Natural killer cell treated with Interleukin-12 subunit alpha and Interleukin-12 subunit beta and Interleukin-15 and Interleukin-18, amount 100 ng/mL, for 72 hours (primary cell): ENCODE measurements around the gene MMD. TPM values are rescaled to one million over a fixed set of nuclear protein-coding genes. Genes with fewer than 3 reads are reported as not detected.
"Not testable (repeated sequence)": the region's sequence is repeated elsewhere in the genome, so short reads cannot be mapped to it uniquely, and the experiment has no call there.

Experiments used
- ATAC-seq, 2 donors: fragments of 150-1000 bp; cut with Tn5 transposase in 1 of 2; sonication (Bioruptor Pico), chemical (Tn5 transposase) in 1 of 2; 2 replicates each; pipeline ENCODE4 v1.10.0; 2021
- DNase-seq: peaks from one replicate; pipeline ENCODE4 v3.0.0; 2022; ENCODE audit warnings: low spot score
- H3K27ac Mint-ChIP-seq, 2 donors: 1 replicate in 1 of 2; 2 replicates in 1 of 2; pipeline ENCODE4 v1.8.0; 2022; ENCODE audit warnings: mixed read lengths in 2 of 2, mild to moderate bottlenecking in 1 of 2, moderate library complexity in 1 of 2
- H3K27me3 Mint-ChIP-seq, 2 donors: 1 replicate in 1 of 2; 2 replicates in 1 of 2; pipeline ENCODE4 v1.8.0; 2022; ENCODE audit warnings: mixed read lengths in 2 of 2
- H3K36me3 Mint-ChIP-seq: one replicate; pipeline ENCODE4 v1.8.0; 2022; ENCODE audit warnings: mixed read lengths
- H3K4me1 Mint-ChIP-seq, 2 donors: 1 replicate in 1 of 2; 2 replicates in 1 of 2; pipeline ENCODE4 v1.8.0; 2022; ENCODE audit warnings: low read depth in 2 of 2, mixed read lengths in 2 of 2, mild to moderate bottlenecking in 1 of 2
- H3K4me3 Mint-ChIP-seq: one replicate; pipeline ENCODE4 v1.8.0; 2022; ENCODE audit warnings: mixed read lengths
- H3K9me3 Mint-ChIP-seq: 2 replicates; pipeline ENCODE4 v1.8.0; 2022; ENCODE audit warnings: mixed read lengths
- total RNA-seq, 2 donors: library from RNA; stranded (reverse); gene quantifications; one replicate each; pipeline ENCODE4 v1.2.3, GENCODE V29; 2022

The MMD gene
- total RNA-seq, 2 donors from 2014 or later = 26.1 to 27.2 TPM

GRCh38 chr17:55409030-55409800, 12.4 kb downstream of the MMD start:
- no peak overlapping the region for H3K27ac Mint-ChIP-seq
- no peaks in the 10 kb centered on the region for H3K9me3 Mint-ChIP-seq
- peaks cover 8 to 11% of the 10 kb centered on the region in 2 donors for H3K4me1 Mint-ChIP-seq
- DNase-seq (no peak), ATAC-seq (no peak)
- H3K27me3 Mint-ChIP-seq = no peaks in the 10 kb centered on the region
- H3K36me3 Mint-ChIP-seq = peaks cover 27% of the 10 kb centered on the region
- no peak overlapping the region for H3K4me3 Mint-ChIP-seq

DNA sequence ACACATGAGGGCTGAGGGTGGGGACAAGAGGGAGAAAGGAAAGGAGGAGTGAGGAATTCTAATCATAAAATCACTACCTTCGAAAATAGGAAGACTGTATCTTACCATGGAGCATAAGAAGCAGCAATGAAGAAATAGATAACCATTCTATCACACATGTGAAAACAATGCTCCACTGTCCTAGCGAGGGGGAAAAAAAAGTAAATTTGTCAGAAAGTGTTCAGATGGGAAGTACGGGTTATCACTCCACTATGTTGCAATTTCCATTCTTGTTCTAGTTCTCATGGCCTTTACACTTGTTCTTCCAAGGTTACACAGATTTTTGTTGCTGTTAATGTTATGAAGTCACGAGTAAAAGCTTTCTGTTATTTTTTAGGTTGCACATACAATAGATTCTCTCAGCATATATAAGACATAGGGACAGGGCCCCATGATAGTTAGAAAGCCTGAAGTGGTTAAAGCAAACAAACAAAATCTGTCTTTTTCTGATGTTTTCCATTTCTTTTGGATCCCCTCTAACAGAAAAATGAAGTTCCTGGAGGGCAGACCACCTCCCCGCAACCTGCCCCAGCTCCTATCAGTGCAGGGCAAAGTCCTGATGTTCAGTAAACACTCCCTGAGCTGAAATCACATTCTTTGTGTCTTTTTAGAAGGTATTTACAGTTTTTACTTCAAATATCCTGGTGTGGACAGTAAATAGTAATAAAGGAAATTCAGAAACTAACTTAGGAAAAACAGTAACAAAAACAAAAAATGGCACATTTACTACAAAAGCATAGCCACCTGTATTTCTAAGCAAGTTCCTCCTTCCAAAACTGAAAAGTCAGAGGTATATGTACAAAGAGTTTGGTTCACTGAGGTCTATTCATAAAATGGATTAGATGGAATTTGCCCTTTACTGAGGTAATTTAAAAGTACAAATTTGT, 13.7 kb downstream of the MMD start:
- ATAC-seq (no peak), DNase-seq (no peak)
- Mint-ChIP-seq H3K9me3 (no peaks in the 10 kb centered on the region), H3K4me1 (peaks cover 3 to 6% of the 10 kb centered on the region in 2 donors), H3K27me3 (no peaks in the 10 kb centered on the region), H3K4me3 (no peak overlapping the region), H3K27ac (no peak overlapping the region), H3K36me3 (peaks cover 32% of the 10 kb centered on the region)

- no peak overlapping the region for H3K27ac Mint-ChIP-seq
- DNase-seq (no peak), ATAC-seq (no peak)
- peaks cover 3 to 6% of the 10 kb centered on the region in 2 donors for H3K4me1 Mint-ChIP-seq
- no peak overlapping the region for H3K4me3 Mint-ChIP-seq
- H3K27me3 Mint-ChIP-seq = no peaks in the 10 kb centered on the region
- H3K9me3 Mint-ChIP-seq = no peaks in the 10 kb centered on the region
- peaks cover 32% of the 10 kb centered on the region for H3K36me3 Mint-ChIP-seq
Observed at GRCh38 chr17:55405600-55405999, 16.0 kb downstream of the MMD start.

DNA sequence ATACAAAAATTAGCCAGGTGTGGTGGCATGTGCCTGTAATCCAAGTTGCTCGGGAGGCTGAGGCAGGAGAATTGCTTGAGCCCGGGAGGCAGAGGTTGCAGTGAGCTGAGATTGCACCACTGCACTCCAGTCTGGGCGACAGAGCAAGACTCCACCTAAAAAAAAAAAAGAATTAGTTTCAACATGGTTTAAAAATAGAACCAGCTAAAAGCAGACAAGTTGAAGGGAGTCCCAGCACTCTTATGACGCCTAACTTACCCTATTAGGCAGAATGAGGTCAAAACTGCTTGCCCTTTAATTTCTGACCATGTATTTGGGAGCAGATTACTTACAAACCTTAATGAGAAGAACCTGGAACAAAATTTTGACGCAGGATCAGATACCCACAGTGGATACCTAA, 17.4 kb downstream of the MMD start:
- not testable (repeated sequence) for H3K4me3 Mint-ChIP-seq, H3K9me3 Mint-ChIP-seq, ATAC-seq, H3K27me3 Mint-ChIP-seq, H3K27ac Mint-ChIP-seq, H3K4me1 Mint-ChIP-seq, DNase-seq
- H3K36me3 Mint-ChIP-seq = peaks cover 35% of the 10 kb centered on the region

- peaks cover under 1 to 1% of the 10 kb centered on the region in 2 donors for H3K4me1 Mint-ChIP-seq
- H3K27ac Mint-ChIP-seq = no peak overlapping the region
- H3K4me3 Mint-ChIP-seq = no peak overlapping the region
- DNase-seq (no peak), ATAC-seq (no peak)
- H3K36me3 Mint-ChIP-seq = peaks cover 45% of the 10 kb centered on the region
- H3K9me3 Mint-ChIP-seq = no peaks in the 10 kb centered on the region
- H3K27me3 Mint-ChIP-seq = no peaks in the 10 kb centered on the region
Observed at GRCh38 chr17:55402374-55402773, 19.3 kb downstream of the MMD start.

DNA sequence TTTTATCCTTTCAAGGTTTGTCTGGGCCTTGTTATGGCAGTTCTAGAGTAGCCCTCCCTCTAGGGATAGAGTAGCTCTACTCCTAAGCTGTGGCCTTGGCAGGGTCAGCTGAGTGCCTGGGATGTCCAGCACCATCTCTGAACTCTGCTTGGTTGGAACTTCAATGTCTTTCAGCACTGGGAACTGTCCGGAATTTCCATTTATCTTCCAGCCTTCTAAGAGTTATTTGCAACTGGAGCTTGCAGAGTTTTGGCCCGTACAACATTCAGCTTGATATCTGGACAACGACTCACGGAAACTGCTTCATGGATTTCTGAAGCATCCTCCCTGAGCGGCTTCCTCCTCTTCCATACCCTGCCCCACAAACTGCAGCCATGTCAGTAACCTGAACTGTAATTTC, 22.9 kb downstream of the MMD start:
- no peak overlapping the region for H3K4me3 Mint-ChIP-seq
- no peak overlapping the region for H3K27ac Mint-ChIP-seq
- H3K27me3 Mint-ChIP-seq = no peaks in the 10 kb centered on the region
- H3K4me1 Mint-ChIP-seq = no peaks in the 10 kb centered on the region
- DNase-seq = no peak
- ATAC-seq = no peak
- no peaks in the 10 kb centered on the region for H3K9me3 Mint-ChIP-seq
- H3K36me3 Mint-ChIP-seq = peaks cover 46% of the 10 kb centered on the region

DNA sequence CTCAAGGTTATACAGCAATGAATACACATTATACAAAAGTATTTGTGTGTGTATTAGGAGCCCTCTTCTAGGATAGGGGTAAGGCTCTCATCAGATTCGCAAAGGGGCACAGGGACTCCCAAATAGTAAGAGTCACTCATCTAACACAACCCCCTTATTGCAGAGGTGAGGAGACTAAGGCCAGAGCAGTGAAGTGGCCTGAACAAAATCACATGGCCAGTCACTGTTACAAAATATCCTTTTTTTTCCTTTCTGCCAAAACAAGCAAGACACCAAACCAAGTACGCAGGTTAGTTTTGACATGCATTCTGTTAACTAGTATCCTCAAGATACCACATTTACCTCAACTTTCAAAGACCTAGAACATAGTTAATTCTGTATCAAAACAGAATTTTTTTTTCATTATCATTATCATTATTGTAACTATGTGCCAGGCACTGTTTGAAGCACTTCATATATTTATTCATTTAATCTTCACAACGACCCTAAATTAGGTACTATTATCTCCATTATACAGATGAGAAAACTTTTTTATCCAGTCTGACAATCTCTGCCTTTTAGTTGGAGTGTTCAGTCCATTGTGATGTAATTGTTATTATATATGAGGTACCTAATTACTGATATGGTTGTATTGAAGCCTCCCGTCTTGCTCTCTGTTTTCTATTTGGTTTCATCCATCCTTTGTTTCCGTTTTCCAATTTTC, 25.7 kb downstream of the MMD start:
- Mint-ChIP-seq H3K27me3 (no peaks in the 10 kb centered on the region), H3K4me3 (no peak overlapping the region), H3K4me1 (peaks cover 0 to under 1% of the 10 kb centered on the region in 2 donors), H3K36me3 (peaks cover 48% of the 10 kb centered on the region), H3K27ac (no peak overlapping the region), H3K9me3 (no peaks in the 10 kb centered on the region)
- no peak for DNase-seq
- no peak for ATAC-seq

GRCh38 chr17:55394357-55395021, 27.1 kb downstream of the MMD start:
- Mint-ChIP-seq H3K36me3 (peaks cover 42% of the 10 kb centered on the region), H3K27ac (no peak overlapping the region), H3K27me3 (no peaks in the 10 kb centered on the region), H3K4me1 (peaks cover 0 to 3% of the 10 kb centered on the region in 2 donors), H3K4me3 (no peak overlapping the region), H3K9me3 (no peaks in the 10 kb centered on the region)
- DNase-seq (no peak), ATAC-seq (no peak)

DNA sequence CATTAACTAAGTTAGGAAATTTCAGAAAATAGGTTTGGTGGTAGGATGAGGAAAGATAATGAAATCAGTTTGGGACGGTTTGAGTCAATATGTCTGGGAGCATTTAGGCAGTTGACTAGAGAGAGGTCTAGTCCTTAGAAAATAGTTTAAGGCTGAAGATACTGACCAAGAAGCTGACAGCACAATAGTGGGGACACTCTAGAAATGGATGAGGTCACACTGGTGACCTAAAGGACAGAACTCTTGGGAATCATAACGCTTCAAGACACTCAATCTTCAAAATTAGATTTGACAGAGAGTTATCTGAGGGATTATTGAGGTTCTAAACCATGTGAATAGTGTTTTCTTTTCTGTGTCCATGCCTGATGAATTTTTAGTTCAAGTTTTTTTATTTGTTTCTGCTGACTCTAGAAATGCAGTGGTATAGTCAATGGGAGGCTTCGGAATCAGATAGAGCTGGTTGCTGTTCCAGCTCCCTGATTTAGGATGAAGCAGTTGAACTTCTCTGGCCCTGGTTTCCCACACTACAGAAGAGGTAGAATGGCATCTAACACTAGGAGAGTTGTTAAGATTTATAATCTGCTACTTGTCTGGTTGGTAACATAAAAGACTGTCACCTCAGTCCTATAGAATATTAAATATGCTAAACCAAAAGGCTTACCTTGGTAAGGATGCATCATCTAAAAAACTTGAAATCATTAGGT, 29.7 kb downstream of the MMD start:
- Mint-ChIP-seq H3K27me3 (no peaks in the 10 kb centered on the region), H3K4me3 (no peak overlapping the region), H3K4me1 (peaks cover 0 to 3% of the 10 kb centered on the region in 2 donors), H3K36me3 (peaks cover 22% of the 10 kb centered on the region), H3K9me3 (no peaks in the 10 kb centered on the region), H3K27ac (no peak overlapping the region)
- DNase-seq (no peak), ATAC-seq (no peak)

- no peaks in the 10 kb centered on the region for H3K9me3 Mint-ChIP-seq
- H3K36me3 Mint-ChIP-seq = peaks cover 18% of the 10 kb centered on the region
- no peak overlapping the region for H3K4me3 Mint-ChIP-seq
- peaks cover 0 to 3% of the 10 kb centered on the region in 2 donors for H3K4me1 Mint-ChIP-seq
- no peaks in the 10 kb centered on the region for H3K27me3 Mint-ChIP-seq
- ATAC-seq = no peak
- no peak for DNase-seq
- H3K27ac Mint-ChIP-seq = no peak overlapping the region
Observed at GRCh38 chr17:55391244-55391757, 30.3 kb downstream of the MMD start.

GRCh38 chr17:55390364-55390977, 31.2 kb downstream of the MMD start:
- Mint-ChIP-seq H3K4me1 (peaks cover 0 to 3% of the 10 kb centered on the region in 2 donors), H3K36me3 (peaks cover 16% of the 10 kb centered on the region), H3K4me3 (no peak overlapping the region)

GRCh38 chr17:55389715-55390114, 31.9 kb downstream of the MMD start:
- H3K4me1 Mint-ChIP-seq, H3K27ac Mint-ChIP-seq, DNase-seq, H3K4me3 Mint-ChIP-seq, H3K27me3 Mint-ChIP-seq, ATAC-seq, H3K9me3 Mint-ChIP-seq: not testable (repeated sequence)
- H3K36me3 Mint-ChIP-seq = peaks cover 16% of the 10 kb centered on the region

More at GRCh38 chr17:55390364-55390977, 31.2 kb downstream of the MMD start:
- no peak for ATAC-seq
- H3K9me3 Mint-ChIP-seq = no peaks in the 10 kb centered on the region
- no peak overlapping the region for H3K27ac Mint-ChIP-seq
- DNase-seq = no peak
- H3K27me3 Mint-ChIP-seq = no peaks in the 10 kb centered on the region
